ENCODE data around the gene SNX25.

GRCh38 chr4:185209031-185209851 lies at the start of gene SNX25:
- TF ChIP-seq, protein P1, sequence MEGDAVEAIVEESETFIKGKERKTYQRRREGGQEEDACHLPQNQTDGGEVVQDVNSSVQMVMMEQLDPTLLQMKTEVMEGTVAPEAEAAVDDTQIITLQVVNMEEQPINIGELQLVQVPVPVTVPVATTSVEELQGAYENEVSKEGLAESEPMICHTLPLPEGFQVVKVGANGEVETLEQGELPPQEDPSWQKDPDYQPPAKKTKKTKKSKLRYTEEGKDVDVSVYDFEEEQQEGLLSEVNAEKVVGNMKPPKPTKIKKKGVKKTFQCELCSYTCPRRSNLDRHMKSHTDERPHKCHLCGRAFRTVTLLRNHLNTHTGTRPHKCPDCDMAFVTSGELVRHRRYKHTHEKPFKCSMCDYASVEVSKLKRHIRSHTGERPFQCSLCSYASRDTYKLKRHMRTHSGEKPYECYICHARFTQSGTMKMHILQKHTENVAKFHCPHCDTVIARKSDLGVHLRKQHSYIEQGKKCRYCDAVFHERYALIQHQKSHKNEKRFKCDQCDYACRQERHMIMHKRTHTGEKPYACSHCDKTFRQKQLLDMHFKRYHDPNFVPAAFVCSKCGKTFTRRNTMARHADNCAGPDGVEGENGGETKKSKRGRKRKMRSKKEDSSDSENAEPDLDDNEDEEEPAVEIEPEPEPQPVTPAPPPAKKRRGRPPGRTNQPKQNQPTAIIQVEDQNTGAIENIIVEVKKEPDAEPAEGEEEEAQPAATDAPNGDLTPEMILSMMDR (conservative IDR thresholded peaks at IDR 0.05 in 1 of 2, IDR thresholded peaks at IDR 0.05 in 1 of 2; ENCODE audit: low read depth in 1 of 2, low read length in 2 of 2): no peak
- no peak for TF ChIP-seq EZH2 (IDR thresholded peaks at IDR 0.05; ENCODE audit: low read length, missing control alignments)
